HEK293T (cell line): Measurements from ENCODE around the gene MAPT.
"Not testable (repeated sequence)": the region's sequence is repeated elsewhere in the genome, so short reads cannot be mapped to it uniquely, and the experiment has no call there.

ENCODE experiments used
- CTCF ChIA-PET: fragments of 350-600 bp; formaldehyde crosslinking; extraction: SDS; loops from one replicate; lab custom pipeline; 2021; ENCODE audit warnings: antibody characterized with exemption, inconsistent platforms; lab: Yijun Ruan, JAX
- POLR2A ChIA-PET: fragments of 350-600 bp; formaldehyde crosslinking; extraction: SDS; loops from one replicate; lab custom pipeline; 2020; ENCODE audit warnings: antibody characterized with exemption, inconsistent platforms; lab: Yijun Ruan, JAX
- DNase-seq: peaks from one replicate; pipeline ENCODE4 v3.0.0; 2012; ENCODE audit warnings: mixed read lengths; ENCODE audit errors: extremely low spot score
- ARNT ChIP-seq: fragments of 450-650 bp; IDR thresholded peaks from 2 replicates; pipeline ENCODE4 v1.6.1; 2017; ENCODE audit warnings: mild to moderate bottlenecking
- BHLHE40 ChIP-seq: fragments of 450-650 bp; IDR thresholded peaks from 2 replicates; pipeline ENCODE4 v1.6.1; 2016; ENCODE audit warnings: mild to moderate bottlenecking, moderate library complexity, borderline replicate concordance
- CTBP1 ChIP-seq: fragments of 450-650 bp; IDR thresholded peaks from 2 replicates; pipeline ENCODE4 v1.6.1; 2016; ENCODE audit warnings: borderline replicate concordance
- ELF4 ChIP-seq: fragments of 450-650 bp; IDR thresholded peaks from 2 replicates; pipeline ENCODE4 v1.6.1; 2017; ENCODE audit warnings: antibody characterized with exemption
- FOXA1 ChIP-seq: fragments of 450-650 bp; IDR thresholded peaks from 2 replicates; pipeline ENCODE4 v1.6.1; 2016; ENCODE audit warnings: mild to moderate bottlenecking
- FOXK2 ChIP-seq: fragments of 450-650 bp; IDR thresholded peaks from 2 replicates; pipeline ENCODE4 v1.6.1; 2016; ENCODE audit warnings: mild to moderate bottlenecking
- FOXM1 ChIP-seq: fragments of 450-650 bp; IDR thresholded peaks from 2 replicates; pipeline ENCODE4 v1.6.1; 2017; ENCODE audit warnings: mild to moderate bottlenecking, borderline replicate concordance
- HDGF ChIP-seq: fragments of 450-650 bp; IDR thresholded peaks from 2 replicates; pipeline ENCODE4 v1.6.1; 2017; ENCODE audit warnings: antibody characterized with exemption, borderline replicate concordance
- L3MBTL2 ChIP-seq: fragments of 450-650 bp; conservative IDR thresholded peaks from 2 replicates; pipeline ENCODE4 v1.6.1; 2016; ENCODE audit warnings: mild to moderate bottlenecking
- LEF1 ChIP-seq: fragments of 450-650 bp; IDR thresholded peaks from 2 replicates; pipeline ENCODE4 v1.6.1; 2017; ENCODE audit warnings: mild to moderate bottlenecking, borderline replicate concordance
- NFRKB ChIP-seq: fragments of 450-650 bp; IDR thresholded peaks from 2 replicates; pipeline ENCODE4 v1.6.1; 2016; ENCODE audit warnings: mild to moderate bottlenecking, moderate library complexity
- SP1 ChIP-seq: fragments of 450-650 bp; IDR thresholded peaks from 2 replicates; pipeline ENCODE4 v1.6.1; 2017
- SUZ12 ChIP-seq: fragments of 450-650 bp; IDR thresholded peaks from 2 replicates; pipeline ENCODE4 v1.6.1; 2016; ENCODE audit warnings: mild to moderate bottlenecking
- TARDBP ChIP-seq: fragments of 450-650 bp; IDR thresholded peaks from 2 replicates; pipeline ENCODE4 v1.6.1; 2016
- ZNF384 ChIP-seq: fragments of 450-650 bp; IDR thresholded peaks from 2 replicates; pipeline ENCODE4 v1.6.1; 2016
- TF ChIP-seq, protein P1 (sequence below): fragments of 450-650 bp; IDR thresholded peaks from 2 replicates; pipeline ENCODE4 v1.6.1; 2016

Gene MAPT

DNA sequence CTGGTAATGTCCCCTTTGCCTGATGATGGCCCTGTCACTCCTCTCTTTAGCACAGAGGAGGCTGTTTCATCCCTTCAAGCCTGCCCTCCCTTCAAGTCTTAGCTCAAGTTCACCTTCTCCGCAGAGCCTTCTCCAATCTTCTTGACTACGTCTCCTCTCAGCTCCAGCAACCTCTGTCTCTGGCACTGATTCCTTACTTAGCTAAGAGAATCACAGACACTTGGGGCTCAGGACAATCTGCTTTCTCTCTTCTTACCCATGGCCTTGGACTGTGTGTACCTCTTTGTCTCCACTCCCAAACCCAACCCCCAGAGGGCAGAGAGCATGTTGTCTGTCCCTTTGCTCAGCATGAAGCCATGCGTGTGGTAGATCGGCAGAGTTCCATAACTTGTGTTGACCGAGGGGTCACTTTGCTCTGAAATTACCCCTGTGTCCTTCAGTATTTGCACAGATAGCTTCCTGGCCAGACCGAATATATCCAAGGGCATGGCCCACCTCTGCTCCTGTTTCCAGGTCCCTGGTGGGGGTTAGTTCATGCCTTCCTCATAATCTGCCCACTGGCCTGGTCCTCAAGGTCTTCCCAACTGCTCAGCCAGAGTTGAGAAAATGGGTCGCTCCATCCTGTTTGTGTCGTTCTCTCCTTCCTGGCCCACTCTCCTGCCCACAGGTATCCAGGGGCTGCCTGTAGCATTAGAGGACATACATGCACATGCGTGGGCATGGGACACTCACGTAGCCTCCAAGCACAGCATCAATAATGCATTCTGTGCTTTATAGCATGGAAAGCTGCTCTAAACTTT is 41.6 kb downstream of the MAPT start:
- DNase-seq, result no peak
- CTCF ChIA-PET, result no interaction called here
- POLR2A ChIA-PET, result no interaction called here
- TF ChIP-seq L3MBTL2 (no peak), SUZ12 (no peak), FOXA1 (no peak), CTBP1 (no peak), TARDBP (no peak), SP1 (no peak), BHLHE40 (no peak), ZNF384 (no peak), FOXM1 (no peak), NFRKB (no peak), ELF4 (no peak), FOXK2 (no peak)

DNA sequence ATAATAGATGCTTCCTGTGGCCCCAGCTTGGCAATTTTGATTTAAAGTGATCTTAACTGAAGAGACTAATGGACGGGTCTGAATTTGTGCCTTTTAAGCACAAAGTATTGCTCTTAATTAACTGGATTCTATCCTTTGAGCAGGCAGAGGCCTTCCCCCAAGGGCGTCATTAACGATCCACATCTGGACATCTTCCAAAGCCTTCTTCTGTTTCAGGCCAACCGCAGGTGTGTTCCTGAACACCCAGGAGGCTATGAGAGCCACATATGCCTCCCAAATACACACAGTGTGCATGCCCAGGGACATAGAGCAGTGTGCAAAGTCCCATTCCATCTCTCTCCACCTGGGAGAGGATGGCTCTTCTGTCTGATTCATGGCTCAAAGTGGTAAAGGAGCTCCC is 42.3 kb downstream of the MAPT start:
- no peak for DNase-seq
- CTCF ChIA-PET, result no interaction called here
- no peak for TF ChIP-seq SUZ12
- TF ChIP-seq ARNT, result no peak
- TF ChIP-seq FOXK2, result no peak
- TF ChIP-seq ELF4, result no peak
- no peak for TF ChIP-seq TARDBP
- POLR2A ChIA-PET, result no interaction called here

DNA sequence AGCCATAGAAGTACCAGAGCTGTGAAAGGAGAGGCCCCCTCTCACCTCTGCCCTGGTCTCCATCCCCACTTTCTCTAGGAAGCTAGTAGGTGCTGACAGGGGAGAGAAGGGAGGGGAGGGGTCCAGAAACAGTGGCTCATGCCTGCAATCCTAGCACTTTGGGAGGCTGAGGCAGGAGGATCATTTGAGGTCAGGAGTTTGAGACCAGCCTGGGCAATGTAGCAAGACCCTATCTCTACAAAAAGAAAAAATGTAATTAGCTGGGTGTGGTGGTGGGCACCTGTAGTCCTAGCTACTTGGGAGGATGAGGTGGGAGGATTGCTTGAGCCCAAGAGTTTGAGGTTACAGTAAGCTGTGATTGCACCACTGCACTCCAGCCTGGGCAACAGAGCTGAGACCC is 42.8 kb downstream of the MAPT start:
- CTCF ChIA-PET, DNase-seq: not testable (repeated sequence)
- POLR2A ChIA-PET, result interaction anchor here (1.5 kb wide), 1 partner anchor 11 kb away, joined by 3 read pairs; no protein-coding TSS in a partner anchor

DNA sequence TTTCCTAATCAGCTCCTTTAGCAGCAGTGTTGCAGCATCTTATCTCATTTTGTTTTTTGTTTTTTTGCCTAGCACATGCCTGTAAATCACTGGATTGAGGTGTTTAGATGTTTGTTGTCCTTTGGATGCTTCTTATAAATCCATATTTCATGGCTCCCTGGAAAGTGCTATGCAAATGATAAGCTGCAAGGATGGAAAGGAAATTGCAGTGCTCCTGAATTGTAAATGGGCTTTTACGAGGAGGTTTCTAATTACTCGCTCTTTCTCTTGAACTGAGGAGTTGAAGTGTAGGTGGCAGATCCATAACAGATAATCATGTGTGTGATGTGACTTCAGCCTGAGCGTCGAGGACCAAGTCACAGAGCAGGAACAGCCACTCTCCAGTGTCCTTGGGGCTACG is 45.0 kb downstream of the MAPT start:
- POLR2A ChIA-PET, result no interaction called here
- CTCF ChIA-PET, result interaction anchor here (1.1 kb wide), 1 partner anchor 10 kb away, joined by 3 read pairs; no protein-coding TSS in a partner anchor
- DNase-seq, result no peak
- TF ChIP-seq BHLHE40 (no peak), LEF1 (no peak), L3MBTL2 (no peak), SP1 (no peak), FOXM1 (no peak), ARNT (no peak), FOXA1 (no peak), ZNF384 (no peak), NFRKB (no peak)
- TF ChIP-seq, protein P1, sequence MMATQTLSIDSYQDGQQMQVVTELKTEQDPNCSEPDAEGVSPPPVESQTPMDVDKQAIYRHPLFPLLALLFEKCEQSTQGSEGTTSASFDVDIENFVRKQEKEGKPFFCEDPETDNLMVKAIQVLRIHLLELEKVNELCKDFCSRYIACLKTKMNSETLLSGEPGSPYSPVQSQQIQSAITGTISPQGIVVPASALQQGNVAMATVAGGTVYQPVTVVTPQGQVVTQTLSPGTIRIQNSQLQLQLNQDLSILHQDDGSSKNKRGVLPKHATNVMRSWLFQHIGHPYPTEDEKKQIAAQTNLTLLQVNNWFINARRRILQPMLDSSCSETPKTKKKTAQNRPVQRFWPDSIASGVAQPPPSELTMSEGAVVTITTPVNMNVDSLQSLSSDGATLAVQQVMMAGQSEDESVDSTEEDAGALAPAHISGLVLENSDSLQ, result no peak

DNA sequence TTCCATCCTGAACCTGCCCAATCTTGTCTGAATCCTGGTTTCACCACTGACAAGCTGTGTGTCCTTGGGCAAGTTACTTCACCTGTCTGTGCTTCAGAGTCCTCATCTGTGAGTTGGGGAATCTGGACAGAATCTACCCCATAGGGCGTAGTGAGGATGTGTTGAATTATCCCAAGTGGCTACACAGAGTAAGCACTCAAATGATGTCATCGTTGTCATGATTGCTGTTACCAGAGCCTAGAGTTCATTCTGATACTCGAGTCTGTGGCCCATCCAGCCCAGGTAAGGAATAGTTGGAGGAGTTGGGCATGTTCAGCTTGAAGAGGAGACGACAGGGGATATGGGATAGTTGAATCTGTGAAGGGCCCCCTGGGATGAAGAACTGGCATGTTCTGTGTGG is 45.9 kb downstream of the MAPT start:
- POLR2A ChIA-PET, result no interaction called here
- no peak for DNase-seq
- CTCF ChIA-PET, result interaction anchor here (0.5 to 1.1 kb wide), 2 partner anchors 9 to 11 kb away, joined by 3 read pairs; no protein-coding TSS in a partner anchor
- TF ChIP-seq L3MBTL2, result no peak
- no peak for TF ChIP-seq ELF4
- no peak for TF ChIP-seq HDGF
- TF ChIP-seq BHLHE40, result no peak
- TF ChIP-seq LEF1, result no peak
- TF ChIP-seq TARDBP, result no peak
- TF ChIP-seq CTBP1, result no peak
- no peak for TF ChIP-seq SUZ12
- TF ChIP-seq SP1, result no peak
- TF ChIP-seq ZNF384, result no peak
- TF ChIP-seq FOXM1, result no peak
- TF ChIP-seq FOXA1, result no peak
- no peak for TF ChIP-seq NFRKB
- TF ChIP-seq, protein P1, result no peak
- TF ChIP-seq FOXK2, result no peak

DNA sequence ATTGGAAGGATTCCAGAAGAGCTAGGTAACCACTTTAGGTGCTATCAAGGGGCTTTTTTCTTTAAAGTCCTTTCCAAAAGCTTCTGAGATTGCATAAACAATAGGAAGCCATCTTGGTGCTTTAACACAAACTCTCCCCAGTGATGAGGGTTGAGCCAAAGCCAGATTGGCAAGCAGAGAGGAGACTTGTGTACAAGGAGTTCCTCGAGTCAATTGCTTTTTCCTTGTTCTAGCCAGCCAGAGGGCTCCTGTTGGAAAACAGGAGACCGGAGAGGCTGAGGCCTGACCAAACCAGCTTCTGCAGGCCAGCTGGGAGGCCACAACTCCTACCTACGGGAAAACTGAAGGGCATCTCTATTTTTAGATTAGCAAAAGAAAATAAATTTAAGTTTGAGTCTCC is 46.5 kb downstream of the MAPT start:
- POLR2A ChIA-PET, result no interaction called here
- no peak for DNase-seq
- CTCF ChIA-PET, result interaction anchor here (1.1 kb wide), 1 partner anchor 8 kb away, joined by 3 read pairs; no protein-coding TSS in a partner anchor
- TF ChIP-seq FOXK2 (no peak), CTBP1 (no peak), BHLHE40 (no peak)

DNA sequence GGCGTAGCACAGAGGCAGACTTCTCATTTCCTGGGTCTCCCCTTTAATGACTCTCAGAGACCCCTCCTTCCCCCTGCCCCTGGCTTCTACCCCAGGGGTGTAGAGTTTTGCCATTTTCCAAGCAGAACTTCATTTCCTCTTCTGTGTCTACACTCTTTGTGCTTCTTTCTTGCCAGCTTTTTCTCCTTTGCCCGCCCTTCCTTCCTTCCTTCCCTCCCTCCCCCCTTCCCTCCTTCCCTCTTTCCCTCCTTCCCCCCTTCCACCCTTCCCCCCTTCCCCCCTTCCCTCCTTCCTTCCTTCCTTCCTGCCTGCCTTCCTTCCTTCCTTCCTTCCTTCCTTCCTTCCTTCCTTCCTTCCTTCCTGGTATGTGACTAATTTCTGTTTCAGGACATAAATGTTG is 47.0 kb downstream of the MAPT start:
- CTCF ChIA-PET, result no interaction called here
- no peak for DNase-seq
- POLR2A ChIA-PET, result no interaction called here
- TF ChIP-seq ELF4 (no peak), SP1 (no peak), BHLHE40 (no peak), NFRKB (no peak), ARNT (no peak), FOXA1 (no peak), L3MBTL2 (no peak), ZNF384 (no peak), FOXK2 (no peak), LEF1 (no peak), CTBP1 (no peak), FOXM1 (no peak), SUZ12 (no peak), HDGF (no peak), TARDBP (no peak)
- TF ChIP-seq, protein P1, result no peak
